A673 (cell line): Measurements from ENCODE around the gene XDH. TPM values are rescaled to one million over a fixed set of nuclear protein-coding genes. Genes with fewer than 3 reads are reported as not detected.

Experiments used
- BruUV-seq: library from RNA; stranded (reverse); fragments of 400-500 nt; replicated peaks from 2 replicates; lab custom pipeline; 2021; lab: Mats Ljungman, UMichigan
- CTCF ChIA-PET: fragments of 300-600 bp; sonication (Branson Sonifier 250); formaldehyde crosslinking; loops from one replicate; lab custom pipeline; 2022; ENCODE audit warnings: antibody characterized with exemption; lab: Charles Lee
- POLR2A ChIA-PET: fragments of 300-600 bp; sonication (Branson Sonifier 250); formaldehyde crosslinking; loops from one replicate; lab custom pipeline; 2022; ENCODE audit warnings: antibody characterized with exemption; ENCODE audit not compliant: low non-redundant PET; lab: Charles Lee
- DNase-seq: peaks from one replicate; pipeline ENCODE4 v3.0.0-alpha.2; 2015; ENCODE audit warnings: low spot score
- H3K27ac ChIP-seq: fragments of 200-600 bp; sonication (generic); 2 replicates; pipeline ENCODE4 v1.5.1; 2016; ENCODE audit warnings: mixed run types, low read depth, mild to moderate bottlenecking, mixed read lengths, antibody characterized with exemption, low read length; ENCODE audit not compliant: poor library complexity, severe bottlenecking
- H3K27me3 ChIP-seq: fragments of 200-600 bp; sonication (generic); replicated peaks from 2 replicates; pipeline ENCODE4 v1.6.1; 2017; ENCODE audit warnings: mixed run types, low read depth, mild to moderate bottlenecking, mixed read lengths, antibody characterized with exemption, low read length; ENCODE audit not compliant: insufficient read depth, poor library complexity
- H3K36me3 ChIP-seq: fragments of 200-600 bp; sonication (generic); 2 replicates; pipeline ENCODE4 v1.6.1; 2016; ENCODE audit warnings: mixed run types, mild to moderate bottlenecking, mixed read lengths, antibody characterized with exemption, low read length; ENCODE audit not compliant: insufficient read depth, poor library complexity, severe bottlenecking
- H3K4me1 ChIP-seq: fragments of 200-600 bp; sonication (generic); 2 replicates; pipeline ENCODE4 v1.6.1; 2017; ENCODE audit warnings: mixed run types, mild to moderate bottlenecking, mixed read lengths, antibody characterized with exemption, low read length; ENCODE audit not compliant: insufficient read depth, poor library complexity, severe bottlenecking
- H3K4me3 ChIP-seq: fragments of 200-600 bp; sonication (generic); 2 replicates; pipeline ENCODE4 v1.5.1; 2016; ENCODE audit warnings: low read depth, mixed run types, mild to moderate bottlenecking, mixed read lengths, low read length; ENCODE audit not compliant: poor library complexity, severe bottlenecking
- H3K9me3 ChIP-seq: fragments of 200-600 bp; sonication (generic); 2 replicates; pipeline ENCODE4 v1.6.1; 2016; ENCODE audit warnings: mixed run types, low read depth, mild to moderate bottlenecking, mixed read lengths, antibody characterized with exemption, low read length; ENCODE audit not compliant: poor library complexity, severe bottlenecking
- EZH2 ChIP-seq: fragments of 200-600 bp; sonication (generic); IDR thresholded peaks from 2 replicates; pipeline ENCODE4 v1.6.1; 2017; ENCODE audit warnings: borderline replicate concordance, low read depth, mild to moderate bottlenecking, mixed read lengths, antibody characterized with exemption, low read length; ENCODE audit not compliant: poor library complexity, severe bottlenecking
- intact Hi-C: fragments of 100-400 bp; cut with micrococcal nuclease; formaldehyde crosslinking; loops from one replicate; pipeline ENCODE4 v1.10.0; 2022; ENCODE audit not compliant: unreplicated experiment
- total RNA-seq: library from RNA; stranded (reverse); gene quantifications from 2 replicates; pipeline ENCODE4 v1.2.3, GENCODE V29; 2021
- TF ChIP-seq, protein P1 (sequence below): fragments of 300-800, 200-600 bp; sonication (generic); conservative IDR thresholded peaks from 2 replicates; pipeline ENCODE4 v1.5.1; 2017; ENCODE audit warnings: low read depth, mild to moderate bottlenecking, antibody characterized with exemption, low read length, moderate library complexity, mixed read lengths

The XDH gene
- total RNA-seq, 1 experiment from 2014 or later = 0.19 TPM

DNA sequence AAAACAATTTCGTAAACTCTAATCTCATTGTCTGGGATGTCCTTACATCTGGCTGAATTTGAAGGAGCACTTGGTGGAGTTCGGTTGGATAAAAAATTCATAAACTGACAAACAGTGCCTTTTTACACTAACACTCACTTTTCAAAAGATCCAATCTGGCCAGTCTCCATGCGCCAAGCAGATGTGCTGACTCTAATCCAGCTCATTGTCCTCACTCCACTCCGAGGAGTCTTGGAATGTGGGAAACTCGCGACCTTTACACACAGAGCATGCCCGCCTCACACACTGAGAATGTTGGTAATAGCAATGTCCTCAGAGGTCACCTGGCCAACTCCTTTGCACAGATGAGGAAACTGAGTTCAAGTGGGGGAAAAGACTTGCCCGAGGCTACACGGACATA, 66.8 kb downstream of the XDH start:
- intact Hi-C loops = no loop called here
- Histone ChIP-seq H3K9me3 (no peaks in the 10 kb centered on the region), H3K27ac (no peak overlapping the region), H3K4me1 (no peaks in the 10 kb centered on the region), H3K27me3 (peaks cover 14% of the 10 kb centered on the region), H3K36me3 (no peaks in the 10 kb centered on the region), H3K4me3 (no peak overlapping the region)
- TF ChIP-seq, protein P1, sequence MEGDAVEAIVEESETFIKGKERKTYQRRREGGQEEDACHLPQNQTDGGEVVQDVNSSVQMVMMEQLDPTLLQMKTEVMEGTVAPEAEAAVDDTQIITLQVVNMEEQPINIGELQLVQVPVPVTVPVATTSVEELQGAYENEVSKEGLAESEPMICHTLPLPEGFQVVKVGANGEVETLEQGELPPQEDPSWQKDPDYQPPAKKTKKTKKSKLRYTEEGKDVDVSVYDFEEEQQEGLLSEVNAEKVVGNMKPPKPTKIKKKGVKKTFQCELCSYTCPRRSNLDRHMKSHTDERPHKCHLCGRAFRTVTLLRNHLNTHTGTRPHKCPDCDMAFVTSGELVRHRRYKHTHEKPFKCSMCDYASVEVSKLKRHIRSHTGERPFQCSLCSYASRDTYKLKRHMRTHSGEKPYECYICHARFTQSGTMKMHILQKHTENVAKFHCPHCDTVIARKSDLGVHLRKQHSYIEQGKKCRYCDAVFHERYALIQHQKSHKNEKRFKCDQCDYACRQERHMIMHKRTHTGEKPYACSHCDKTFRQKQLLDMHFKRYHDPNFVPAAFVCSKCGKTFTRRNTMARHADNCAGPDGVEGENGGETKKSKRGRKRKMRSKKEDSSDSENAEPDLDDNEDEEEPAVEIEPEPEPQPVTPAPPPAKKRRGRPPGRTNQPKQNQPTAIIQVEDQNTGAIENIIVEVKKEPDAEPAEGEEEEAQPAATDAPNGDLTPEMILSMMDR = no peak
- TF ChIP-seq EZH2 = no peak
- ChIA-PET POLR2A (no interaction called here), CTCF (no interaction called here)
- BruUV-seq = no TSS peak
- DNase-seq = no peak

GRCh38 chr2:31347319-31347718, 67.2 kb downstream of the XDH start:
- DNase-seq = no peak
- no peak overlapping the region for H3K4me3 ChIP-seq
- ChIA-PET POLR2A (no interaction called here), CTCF (no interaction called here)
- no peaks in the 10 kb centered on the region for H3K9me3 ChIP-seq
- no peaks in the 10 kb centered on the region for H3K4me1 ChIP-seq
- peaks cover 10% of the 10 kb centered on the region for H3K27me3 ChIP-seq
- H3K27ac ChIP-seq = no peak overlapping the region
- TF ChIP-seq, protein P1 = no peak
- TF ChIP-seq EZH2 = no peak
- no peaks in the 10 kb centered on the region for H3K36me3 ChIP-seq
- intact Hi-C loops = no loop called here
- no TSS peak for BruUV-seq

DNA sequence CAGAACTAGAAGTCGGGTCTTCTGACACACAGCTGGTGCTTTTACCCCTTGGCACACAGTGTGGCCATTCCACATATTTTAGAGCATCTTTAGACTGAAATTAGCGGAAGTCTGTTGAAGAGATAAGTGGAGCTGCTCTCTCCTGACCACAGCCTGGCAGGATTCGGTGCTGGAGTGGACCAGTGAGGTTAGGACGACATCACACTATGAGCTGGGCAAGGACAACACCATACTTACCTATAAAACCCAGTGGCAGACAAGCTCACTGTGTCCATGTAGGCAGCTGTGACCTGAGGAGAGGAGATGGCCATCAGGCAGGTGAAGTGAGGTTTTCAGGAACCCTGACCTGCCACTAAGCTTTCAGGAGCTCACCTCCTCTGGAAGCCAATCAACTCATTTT, 70.1 kb downstream of the XDH start:
- DNase-seq = no peak
- Histone ChIP-seq H3K36me3 (no peaks in the 10 kb centered on the region), H3K4me3 (no peak overlapping the region), H3K27ac (no peak overlapping the region), H3K9me3 (no peaks in the 10 kb centered on the region), H3K4me1 (no peaks in the 10 kb centered on the region), H3K27me3 (no peaks in the 10 kb centered on the region)
- TF ChIP-seq, protein P1 = no peak
- TF ChIP-seq EZH2 = no peak
- no TSS peak for BruUV-seq
- intact Hi-C loops = no loop called here
- CTCF ChIA-PET = no interaction called here
- POLR2A ChIA-PET = no interaction called here
